SH-SY5Y (cell line): ENCODE results near the gene SPAG17.

ENCODE experiments used
- GATA2 ChIP-seq: IDR thresholded peaks from 2 replicates; pipeline ENCODE4 v1.6.1; 2011; ENCODE audit warnings: mild to moderate bottlenecking, low read depth, low read length
- GATA3 ChIP-seq: IDR thresholded peaks from 2 replicates; pipeline ENCODE4 v1.6.1; 2011; ENCODE audit warnings: low read depth, mild to moderate bottlenecking, low read length, moderate library complexity

DNA sequence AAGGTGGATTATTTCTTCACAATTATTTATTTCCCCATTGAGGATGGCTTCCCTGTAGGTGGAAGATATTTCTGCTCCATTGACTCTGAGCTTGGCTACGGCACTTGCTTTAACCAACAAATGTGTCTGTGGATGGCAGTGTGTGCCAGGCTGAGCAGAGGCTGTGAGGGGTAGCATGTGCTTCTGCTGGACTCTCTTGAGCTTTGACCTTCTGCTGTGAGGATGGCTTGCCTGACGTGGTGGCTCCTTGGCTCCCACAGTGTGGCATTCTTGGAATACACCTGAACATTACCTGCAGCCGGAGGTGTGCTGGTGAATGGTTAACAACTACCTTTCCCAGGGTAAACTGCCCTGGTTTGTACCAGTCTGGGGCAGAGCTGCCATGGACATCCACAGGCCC lies 208.6 kb downstream of the SPAG17 start:
- TF ChIP-seq GATA3 (no peak), GATA2 (no peak)
